HG02798 (cell line): ENCODE measurements around the gene POLD2.
"Not testable (repeated sequence)": the region's sequence is repeated elsewhere in the genome, so short reads cannot be mapped to it uniquely, and the experiment has no call there.

Experiments
- ATAC-seq: cut with Tn5 transposase; IDR thresholded peaks from one replicate; pipeline ENCODE4 v1.9.1; 2021; ENCODE audit warnings: mild to moderate bottlenecking; ENCODE audit not compliant: unreplicated experiment, poor library complexity

The POLD2 gene

DNA sequence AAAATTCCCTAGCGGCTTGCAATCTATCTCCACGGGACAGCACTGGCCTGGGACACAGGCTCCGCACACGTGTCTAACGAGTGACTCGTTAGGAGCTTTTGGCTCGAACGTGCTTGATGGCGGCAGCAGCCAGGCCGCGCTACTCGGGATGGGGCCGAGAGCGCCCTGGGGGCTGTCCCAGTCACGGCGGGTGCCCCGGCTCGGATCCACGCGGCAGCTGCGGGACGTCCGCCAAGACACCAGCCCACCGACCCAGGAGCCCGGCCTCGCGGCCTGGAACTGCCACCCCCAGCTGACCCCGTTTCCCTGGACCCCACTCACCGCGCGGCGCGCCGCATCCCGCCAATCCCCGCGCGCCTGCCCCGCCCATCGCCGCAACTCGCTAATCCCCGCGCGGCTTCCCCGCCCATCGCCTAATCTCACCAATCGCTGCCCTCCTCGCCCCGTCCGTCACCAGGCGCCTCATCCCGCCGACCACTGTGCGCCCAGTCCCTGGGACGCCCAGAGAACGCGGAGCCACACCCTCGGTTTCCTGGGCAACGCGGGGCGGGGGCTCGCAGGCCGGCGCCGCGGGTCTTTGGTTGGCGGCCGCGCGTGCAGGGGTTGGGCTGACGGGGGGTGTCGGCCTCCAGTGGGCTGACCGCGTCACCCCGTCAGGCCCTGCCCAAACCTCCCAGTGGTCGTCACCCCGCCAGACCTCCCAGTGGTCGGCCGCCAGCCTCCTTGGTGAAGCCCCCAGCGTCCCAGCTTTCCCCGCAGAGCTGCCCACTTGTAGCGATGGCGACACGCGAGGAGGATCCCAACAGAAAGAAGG lies at the start of gene POLD2:
Gene POLD2, minus strand, starts transcription at position 359 of the 814 bp plus-strand sequence. CDS start 1,495 bp downstream, outside the sequence.
- ATAC-seq = peak; percentile 99

DNA sequence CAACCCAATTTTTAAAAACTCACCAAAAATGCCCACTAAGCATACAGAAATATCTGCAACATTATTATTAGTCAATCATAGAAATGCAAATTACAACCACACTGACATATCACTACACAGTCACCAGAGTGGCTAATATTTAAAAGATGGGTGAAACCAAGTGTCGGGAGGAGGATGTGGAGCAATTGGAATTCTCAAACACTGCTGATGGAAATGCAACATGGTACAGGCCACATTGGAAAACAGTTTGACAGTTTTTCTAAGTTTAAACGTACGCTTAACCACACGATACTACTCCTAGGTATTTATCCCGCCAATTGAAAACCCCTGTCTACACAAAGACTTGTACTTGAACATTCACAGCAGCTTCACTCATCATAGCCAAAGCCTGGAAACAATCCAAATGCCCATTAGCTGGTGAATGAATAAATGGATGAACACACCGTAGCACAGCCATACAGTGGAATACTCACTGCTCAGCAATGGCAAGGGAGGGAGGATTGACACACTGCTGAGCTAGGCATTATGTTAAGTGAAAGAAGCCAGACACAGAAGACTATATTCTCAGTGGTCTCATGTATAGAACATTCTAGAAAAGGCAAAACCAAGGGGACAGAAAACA lies 49.6 kb upstream of the POLD2 start:
- no peak for ATAC-seq

DNA sequence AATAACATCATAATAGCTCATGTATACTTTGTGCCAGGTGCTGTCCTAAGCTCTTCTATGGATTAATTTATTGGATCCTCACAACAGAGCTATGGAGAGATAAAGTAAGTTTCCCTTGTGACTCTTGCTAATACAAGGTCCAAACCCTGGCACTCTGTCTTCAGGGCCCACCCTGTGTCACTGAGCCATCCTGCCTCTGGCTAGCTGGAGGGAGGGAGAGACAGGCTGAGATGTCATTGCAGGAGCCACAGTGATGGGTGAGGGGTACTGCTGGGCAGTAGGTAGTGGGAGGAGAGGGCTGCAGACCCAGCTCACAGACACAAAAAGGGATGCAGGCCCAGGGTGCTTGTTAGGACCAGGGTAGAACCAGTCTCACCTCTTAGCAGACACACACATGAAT lies 49.0 kb upstream of the POLD2 start:
- ATAC-seq = no peak

DNA sequence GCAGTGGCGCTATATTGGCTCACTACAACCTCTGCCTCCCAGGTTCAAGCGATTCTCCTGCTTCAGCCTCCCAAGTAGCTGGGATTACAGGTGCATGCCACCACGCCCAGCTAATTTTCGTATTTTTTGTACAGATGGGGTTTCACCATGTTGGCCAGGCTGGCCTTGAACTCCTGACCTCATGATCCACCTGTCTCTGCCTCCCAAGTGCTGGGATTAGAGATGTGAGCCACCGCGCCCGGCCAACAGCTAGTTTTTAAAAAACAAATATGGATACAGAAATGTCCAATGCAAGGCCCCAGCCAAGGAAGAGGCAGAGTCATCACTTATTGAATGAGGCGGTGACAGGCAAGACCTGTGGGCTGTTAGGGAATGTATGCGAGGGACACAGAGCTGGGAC lies 48.6 kb upstream of the POLD2 start:
- ATAC-seq = not testable (repeated sequence)

DNA sequence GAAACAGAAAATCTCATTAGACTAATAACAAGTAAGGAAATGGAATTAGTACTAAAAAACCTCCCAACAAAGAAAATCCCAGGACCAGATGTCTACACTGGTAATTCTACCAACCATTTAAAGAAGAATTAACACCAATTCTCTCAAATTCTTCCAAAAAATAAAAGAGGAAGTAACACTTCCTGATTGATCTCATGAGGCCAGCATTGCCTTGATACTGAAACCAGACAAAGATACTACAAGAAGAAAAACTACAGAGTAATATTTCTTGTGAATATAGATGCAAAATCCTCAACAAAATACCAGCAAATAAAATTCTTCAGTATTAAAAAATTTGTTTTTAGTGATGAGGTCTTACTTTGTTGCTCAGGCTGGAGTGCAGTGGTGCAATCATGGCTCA lies 44.6 kb upstream of the POLD2 start:
- no peak for ATAC-seq

DNA sequence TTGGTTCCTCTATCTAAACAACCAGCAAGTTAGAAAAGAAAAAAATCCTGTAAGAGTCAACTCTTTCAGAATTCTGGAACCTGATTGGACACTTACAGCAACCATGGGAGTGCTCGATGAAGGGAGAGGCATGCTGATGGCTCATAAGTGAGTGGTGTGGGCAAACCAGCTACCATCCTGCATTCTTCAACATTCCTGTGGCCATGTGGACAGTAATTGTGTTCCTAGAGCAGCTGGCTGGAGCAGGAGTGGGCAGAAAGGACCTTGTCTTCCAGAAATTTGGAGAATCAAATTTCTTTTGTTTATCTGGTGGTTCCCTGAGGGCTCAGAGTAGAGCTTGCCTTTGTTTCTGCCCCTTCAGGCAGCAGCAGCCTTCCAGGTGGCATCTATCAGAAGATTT lies 40.2 kb upstream of the POLD2 start:
- ATAC-seq = no peak

DNA sequence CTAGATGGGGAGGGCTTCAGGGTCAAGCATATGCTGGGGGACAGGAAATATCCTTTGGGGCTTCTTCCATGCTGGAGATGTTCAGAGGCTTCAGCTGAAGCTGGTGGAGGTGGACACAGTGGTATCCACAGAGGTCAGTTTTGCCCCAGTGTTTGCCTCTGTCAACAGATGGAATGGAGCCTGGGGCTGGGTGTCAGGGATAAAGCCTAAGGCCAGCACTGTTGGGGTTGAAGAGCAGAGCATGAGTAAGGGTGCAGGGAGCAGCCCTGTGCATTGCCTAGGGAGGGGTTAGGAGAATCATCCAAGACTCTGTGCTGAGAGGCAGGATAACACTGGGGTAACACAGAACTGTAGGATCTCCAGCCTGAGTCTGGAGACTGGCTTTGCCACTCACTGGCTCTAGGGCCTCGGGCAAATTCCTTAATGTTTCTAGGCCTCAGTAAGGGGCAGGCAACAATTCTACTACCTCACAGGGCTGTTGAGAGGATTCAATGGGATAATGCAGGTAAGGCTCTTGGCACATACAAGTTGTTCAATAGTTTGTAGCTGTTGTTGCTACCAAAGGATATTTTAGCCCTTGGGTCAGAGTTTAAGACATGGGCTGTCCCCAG lies 39.5 kb upstream of the POLD2 start:
- no peak for ATAC-seq

DNA sequence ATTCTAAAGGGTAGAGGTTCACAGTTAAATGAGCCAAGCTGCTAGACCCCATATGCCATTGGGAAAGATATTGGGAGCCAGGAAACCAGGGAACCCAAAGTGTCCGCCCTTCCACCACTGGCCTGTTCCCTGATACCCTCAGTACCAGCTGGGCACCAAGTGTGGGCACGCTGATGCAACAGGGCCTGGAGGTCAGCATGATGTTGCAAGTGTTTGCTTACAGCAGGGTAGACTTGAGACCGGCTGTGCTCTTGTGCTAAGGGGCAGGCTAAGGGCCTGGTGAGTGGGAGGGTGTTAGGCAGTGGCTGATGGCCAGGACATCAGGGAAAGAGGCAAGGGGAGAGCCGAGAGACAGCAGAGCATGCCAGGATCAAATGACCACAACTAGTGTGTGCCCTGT lies 38.8 kb upstream of the POLD2 start:
- ATAC-seq = no peak

DNA sequence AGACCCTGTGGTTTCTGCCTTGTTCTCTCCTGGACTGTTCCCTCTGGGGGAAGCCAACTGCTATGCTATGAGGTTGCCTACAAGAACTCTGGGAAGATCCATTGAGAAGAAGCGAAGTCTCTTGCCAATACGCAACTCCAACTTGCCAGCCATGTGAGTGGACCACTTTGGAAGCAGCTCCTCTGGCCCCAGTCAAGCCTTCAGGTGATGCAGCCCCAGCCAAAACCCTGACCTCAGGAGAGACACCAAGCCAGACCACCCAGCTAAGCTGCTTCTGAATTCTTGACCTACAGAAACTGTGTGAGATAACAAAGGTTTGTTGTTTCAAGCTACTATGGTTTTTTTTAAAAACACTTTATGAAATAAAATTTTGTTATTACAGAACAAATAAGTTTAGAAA lies 38.0 kb upstream of the POLD2 start:
- no peak for ATAC-seq

DNA sequence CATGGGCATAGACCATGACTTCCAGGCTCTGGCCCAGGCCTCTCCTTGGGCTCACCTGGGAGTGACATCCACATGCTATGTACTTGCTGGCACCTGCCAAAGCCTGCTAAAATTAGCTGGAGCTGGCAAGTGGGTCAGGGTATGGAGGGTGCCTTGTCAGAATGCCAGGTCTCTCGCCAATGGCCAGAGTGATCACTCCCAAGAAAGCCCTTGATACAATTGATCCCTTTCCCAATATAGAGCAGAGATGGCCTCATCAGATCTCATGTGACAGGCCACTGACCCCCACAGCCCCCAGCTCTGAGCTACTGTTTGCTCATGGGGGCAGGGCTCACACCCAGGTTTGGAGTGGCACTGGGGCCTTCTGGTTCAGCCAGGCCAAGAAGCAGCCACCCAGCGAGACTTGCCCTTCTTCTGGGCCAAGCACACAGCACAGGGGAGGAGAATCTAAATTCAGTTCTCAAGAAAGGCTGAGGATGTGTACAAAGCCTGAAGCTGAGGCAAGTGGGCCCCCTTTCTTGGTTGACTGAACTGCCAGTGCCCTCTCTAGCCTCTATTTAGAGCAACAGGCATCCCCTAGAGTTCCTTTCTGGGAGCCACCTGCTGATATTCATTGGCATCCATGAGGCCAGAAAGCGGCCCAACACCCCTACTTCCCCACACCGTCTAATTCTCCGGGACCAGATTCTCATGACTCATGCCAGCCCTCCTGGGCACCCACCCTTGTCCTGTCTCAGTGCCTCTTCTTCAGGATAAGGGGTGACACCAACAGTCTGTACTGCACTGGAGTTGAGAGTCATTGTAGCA lies 36.7 kb upstream of the POLD2 start:
- ATAC-seq = no peak

DNA sequence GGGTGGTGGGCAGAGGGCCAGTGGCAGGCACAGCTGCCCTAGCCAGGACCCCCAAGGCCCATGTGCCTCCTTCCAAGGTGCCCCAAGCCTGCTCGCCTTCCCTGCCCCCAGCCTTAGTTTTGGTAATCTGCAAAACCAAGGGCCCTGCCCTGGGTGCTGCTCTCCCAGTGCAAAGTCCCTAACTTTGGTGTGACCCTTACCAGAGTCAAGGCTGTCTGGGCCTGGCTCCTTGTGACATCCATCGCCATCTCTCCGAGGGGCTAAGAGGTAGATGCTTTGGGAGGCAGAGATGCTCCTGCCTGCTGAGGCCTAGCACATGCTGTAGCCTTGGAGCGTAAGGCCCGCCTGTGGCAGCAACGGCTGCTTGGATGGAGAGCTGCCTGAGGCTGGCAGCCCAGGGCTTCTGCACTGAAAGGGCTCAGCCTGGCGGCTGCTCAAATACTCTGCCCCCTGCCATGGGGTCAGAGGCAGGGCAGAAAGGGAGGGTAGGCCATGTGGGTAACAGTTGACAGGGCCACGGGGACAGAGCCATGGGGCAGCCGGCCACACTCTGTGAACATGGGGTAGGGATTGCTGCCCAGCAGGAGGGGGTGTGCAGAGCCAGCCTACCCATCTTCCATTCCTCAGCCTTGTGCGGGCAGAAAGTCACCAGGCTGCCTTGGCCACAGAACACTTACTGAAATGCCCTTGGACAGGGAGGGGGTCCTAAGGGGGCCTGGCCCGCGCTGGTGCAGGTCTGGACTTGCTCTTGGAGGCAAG lies 35.7 kb upstream of the POLD2 start:
- no peak for ATAC-seq

DNA sequence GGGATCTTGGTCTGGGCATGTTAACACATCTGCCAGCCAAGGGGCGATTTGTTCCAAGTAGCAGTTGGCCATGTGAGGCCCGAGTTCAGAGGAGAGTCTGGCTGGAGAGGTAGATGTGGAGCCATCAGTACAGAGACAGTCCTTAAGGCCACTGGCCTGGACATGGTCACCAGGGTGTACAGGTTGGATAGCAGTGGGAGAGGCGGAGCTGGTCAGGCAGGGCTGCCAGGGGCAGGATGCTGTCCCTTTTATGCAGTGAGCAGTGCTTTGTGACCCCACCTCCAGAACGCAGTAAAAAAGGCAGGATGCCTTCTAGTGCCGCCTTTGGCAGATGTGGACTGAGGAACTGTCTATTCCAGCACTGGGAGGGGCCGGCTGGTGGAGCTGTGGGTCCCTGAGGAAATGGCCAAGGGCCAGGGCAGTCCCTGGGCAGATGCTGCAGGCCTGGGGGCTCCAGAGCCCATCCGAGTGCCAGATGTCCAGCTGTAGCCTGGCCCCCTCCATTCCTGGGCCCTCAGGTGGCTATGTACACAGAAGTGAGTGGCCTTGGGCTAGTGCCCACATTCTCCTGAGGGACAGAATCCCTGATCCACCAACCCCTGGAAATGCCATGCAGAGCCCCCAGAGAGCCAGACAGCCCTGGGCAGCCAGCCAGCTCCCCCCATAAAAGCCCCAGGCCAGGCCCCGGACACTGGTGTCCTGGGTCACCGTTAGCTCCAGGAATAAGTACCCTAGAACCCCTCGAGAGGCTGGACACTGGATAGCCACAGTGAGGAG lies 34.9 kb upstream of the POLD2 start:
- ATAC-seq = no peak

DNA sequence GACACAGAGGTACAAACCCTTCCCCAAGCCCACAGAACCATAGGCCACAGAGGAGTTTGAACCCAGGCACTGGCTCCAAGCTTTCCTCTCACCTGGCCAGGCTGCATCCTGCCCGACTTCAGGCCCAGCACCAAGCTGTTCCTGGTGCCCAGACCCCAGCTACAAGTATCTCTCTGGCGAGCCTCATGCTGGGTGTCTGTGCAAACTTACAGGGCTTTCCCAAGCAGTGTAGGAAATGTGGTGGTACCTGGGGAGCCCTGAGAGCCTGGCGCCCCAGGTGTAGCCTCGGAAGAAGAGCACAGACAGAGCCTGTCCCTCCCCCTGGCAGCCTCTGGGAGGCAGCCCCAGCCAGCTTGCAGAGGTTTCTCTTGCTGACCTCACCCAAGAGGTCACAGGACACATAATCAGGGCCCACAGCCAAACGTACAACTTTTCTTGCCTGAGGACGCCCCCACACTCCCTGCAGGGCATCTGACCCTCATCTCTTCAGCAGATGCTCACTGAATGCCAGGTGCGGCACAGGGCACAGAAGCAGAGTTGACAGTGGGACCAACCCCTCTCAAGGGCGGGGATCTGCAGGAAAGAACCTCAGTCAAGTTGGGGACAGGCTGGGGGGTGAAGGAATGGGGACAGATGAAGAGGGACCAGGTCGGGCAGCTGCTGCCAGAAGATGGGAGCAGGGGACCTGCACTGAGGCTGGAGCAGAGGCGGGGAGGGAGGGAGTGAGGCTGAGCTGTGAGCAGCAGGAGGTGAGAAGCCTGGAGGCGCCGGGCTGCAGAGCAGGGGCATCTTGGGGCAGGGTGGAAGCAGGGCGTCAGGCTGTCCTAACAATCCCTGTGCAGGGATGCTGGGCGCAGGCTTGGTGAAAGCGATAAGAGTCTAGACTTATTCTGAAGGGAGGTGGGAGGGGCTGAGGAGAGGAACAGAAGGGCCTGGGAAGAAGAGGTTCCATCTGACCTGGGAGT lies 34.0 kb upstream of the POLD2 start:
- ATAC-seq = no peak

DNA sequence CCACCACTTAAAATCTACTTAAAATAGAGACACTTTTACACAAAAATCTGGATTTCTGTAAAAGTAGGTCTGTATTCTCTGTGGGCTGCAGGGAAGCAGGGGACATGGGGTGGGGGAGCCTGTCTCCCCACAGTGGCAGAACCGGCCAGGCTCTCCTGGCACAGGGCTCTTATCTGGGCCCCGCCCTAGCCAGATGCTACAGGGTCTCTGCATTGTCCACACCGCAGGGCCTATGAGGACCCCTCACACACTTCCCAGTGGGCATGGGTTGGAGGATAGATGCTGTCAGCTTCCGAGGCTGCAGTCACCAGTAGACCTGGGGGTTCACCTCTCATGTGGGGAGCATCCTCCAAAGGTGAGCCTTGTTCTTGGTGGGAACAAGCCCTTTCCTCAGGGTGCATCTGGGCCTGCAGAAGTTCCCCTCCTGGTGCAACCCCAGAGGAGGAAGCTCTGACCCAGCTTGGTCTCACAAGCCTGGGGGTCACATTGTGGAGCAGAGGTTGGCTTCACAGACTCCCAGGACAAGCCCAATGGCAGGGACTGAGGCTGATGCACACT lies 33.2 kb upstream of the POLD2 start:
- no peak for ATAC-seq

DNA sequence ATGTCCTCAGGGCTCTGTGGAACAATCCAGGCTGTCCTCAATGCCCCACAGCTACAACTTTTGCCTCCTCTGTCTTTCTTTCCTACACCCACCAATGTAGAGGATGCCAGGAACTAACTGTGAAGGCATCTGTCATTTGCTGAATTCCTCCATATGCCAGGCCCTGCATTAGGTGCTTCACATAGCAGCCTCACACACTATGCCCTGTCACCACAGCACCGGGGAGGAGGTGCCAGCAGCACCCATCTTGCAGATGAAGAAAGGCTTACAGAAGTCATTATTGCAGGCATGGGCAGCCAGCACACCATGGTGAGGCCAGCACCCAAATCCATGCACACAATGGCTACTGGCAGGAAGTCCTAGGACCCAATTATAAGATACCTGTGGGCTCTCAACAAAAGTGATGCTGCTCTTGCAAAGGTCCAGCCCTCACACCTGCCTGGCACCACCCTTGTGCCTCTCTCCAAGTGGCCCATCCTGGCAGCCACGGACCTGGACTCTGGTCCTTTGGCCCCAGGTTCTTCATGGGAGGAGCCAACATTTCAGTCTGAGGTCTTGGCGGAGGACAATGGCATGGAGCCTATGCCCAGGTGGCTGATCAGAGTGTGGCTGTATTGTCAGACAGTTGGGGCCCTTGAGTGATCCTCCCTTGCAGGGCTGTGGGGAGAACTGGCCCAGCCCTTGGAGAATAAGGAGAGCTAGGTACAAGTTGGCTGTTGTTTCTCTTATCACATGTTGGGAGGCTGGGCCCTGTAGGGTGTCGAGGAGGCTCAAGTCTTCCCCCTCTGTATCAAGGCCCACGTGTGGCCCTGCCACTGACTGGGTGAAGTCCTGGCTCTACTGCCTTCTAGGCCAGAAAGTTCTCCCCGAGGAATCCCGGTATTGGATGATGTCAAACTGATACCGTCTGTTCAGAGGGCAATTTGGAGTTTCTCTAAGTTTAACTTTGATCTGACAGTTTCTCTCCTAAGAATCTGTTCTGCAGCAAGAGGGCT lies 32.1 kb upstream of the POLD2 start:
- no peak for ATAC-seq

DNA sequence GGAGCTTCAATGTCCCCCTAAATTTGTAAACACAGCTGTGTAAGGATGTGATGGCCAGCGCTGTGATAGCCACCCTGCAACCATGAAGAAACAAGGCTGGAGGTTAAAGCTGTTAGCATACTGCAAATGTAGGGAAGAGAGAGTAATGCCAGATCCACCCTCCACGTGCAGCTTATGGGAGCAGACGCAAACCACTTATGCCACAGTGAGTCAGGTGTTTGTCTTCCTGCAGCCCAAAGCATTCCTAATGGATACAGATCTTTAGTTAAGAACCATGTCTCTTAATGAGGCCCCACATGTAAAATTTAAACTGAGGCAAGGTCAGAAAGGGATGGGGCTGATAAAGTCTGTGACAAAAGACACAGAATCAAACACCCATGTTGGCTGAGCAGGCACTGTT lies 31.4 kb upstream of the POLD2 start:
- no peak for ATAC-seq

DNA sequence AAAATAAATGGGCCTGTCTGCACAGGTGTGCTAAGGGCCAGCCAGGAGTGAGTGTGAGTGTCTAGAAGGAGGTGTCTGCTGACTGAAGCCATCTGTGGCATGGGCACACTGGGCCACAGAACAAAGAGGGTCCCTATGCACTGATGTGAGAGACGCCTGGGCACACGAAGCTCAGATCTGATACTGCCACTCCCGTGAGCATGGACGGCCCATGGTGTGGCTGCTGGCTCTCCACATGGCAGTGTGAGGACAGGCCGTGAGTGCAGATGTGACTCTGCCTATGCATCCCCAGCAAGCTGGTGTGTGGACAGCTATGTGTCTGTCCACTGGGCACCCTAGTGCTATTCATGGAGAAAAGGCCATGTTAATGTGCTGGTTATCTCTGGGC lies 30.6 kb upstream of the POLD2 start:
- ATAC-seq = no peak
